Measurements from ENCODE around the gene PCSK2. TPM values are rescaled to one million over a fixed set of nuclear protein-coding genes. Genes with fewer than 3 reads are reported as not detected.

PCSK2 gene
- polyA plus RNA-seq, 2 of the 4 experiments (the other 2 are of a cell fraction): 0.01 TPM; not detected in 1

- no peak overlapping the region for H3K27ac ChIP-seq
- DNase-seq (ENCODE audit: low read depth in 1 of 2, low spot score in 1 of 2): no peak
- ChIA-PET POLR2A (no interaction called here), CTCF (interaction anchor here (0.6 to 3.1 kb wide), 9 partner anchors 10 to 1394 kb away, joined by 3 to 14 read pairs (median 4); no protein-coding TSS in a partner anchor)
- no peak for TF ChIP-seq RFX5 (IDR thresholded peaks at IDR 0.05)
- TF ChIP-seq EP300 (IDR thresholded peaks at IDR 0.05): no peak
- TF ChIP-seq EHMT2 (IDR thresholded peaks at IDR 0.05; ENCODE audit: low read depth): no peak
- no peak for TF ChIP-seq FOXS1 (CRISPR knock-in tag; IDR thresholded peaks at IDR 0.05)
- TF ChIP-seq PBX3 (IDR thresholded peaks at IDR 0.05): no peak
- no peak for TF ChIP-seq USF2 (IDR thresholded peaks at IDR 0.05)
- no peak for TF ChIP-seq ELK1 (IDR thresholded peaks at IDR 0.05; ENCODE audit: low read depth, low read length)
- H3K4me1 ChIP-seq: no peaks in the 10 kb centered on the region
- FAIRE-seq: no peak
- no peak for ATAC-seq
- no peaks in the 10 kb centered on the region for H3K9me3 ChIP-seq
- no peak overlapping the region for H3K4me2 ChIP-seq
- H3K4me3 ChIP-seq: no peak overlapping the region
- 49% methylated on average over 5 of the region's 5 CpGs for WGBS (ENCODE audit: missing lambda C conversion rate)
Measured at GRCh38 chr20:17523326-17523725, 296.5 kb downstream of the PCSK2 start.

GRCh38 chr20:17524560-17524959 is 297.7 kb downstream of the PCSK2 start:
- no peak overlapping the region for H3K27ac ChIP-seq
- DNase-seq (ENCODE audit: low read depth in 1 of 2, low spot score in 1 of 2) (no peak), FAIRE-seq (no peak), ATAC-seq (no peak)
- no peak overlapping the region for H3K4me3 ChIP-seq
- no peaks in the 10 kb centered on the region for H3K4me1 ChIP-seq
- H3K4me2 ChIP-seq: no peak overlapping the region
- 77% methylated on average over 8 of the region's 8 CpGs for WGBS (ENCODE audit: missing lambda C conversion rate)
- TF ChIP-seq HES2 (IDR thresholded peaks at IDR 0.05) (no peak), MAFK (IDR thresholded peaks at IDR 0.05; ENCODE audit: partially characterized antibody) (no peak), NPAS2 (CRISPR knock-in tag; IDR thresholded peaks at IDR 0.05; ENCODE audit: borderline replicate concordance) (no peak), E2F6 (IDR thresholded peaks at IDR 0.05; ENCODE audit: borderline replicate concordance, low read depth) (no peak), HOXB13 (CRISPR knock-in tag; IDR thresholded peaks at IDR 0.05; ENCODE audit: low read depth) (no peak)
- H3K9me3 ChIP-seq: no peaks in the 10 kb centered on the region
- CTCF ChIA-PET: interaction anchor here (0.8 to 3.1 kb wide), 10 partner anchors 12 to 414 kb away, joined by 3 to 14 read pairs (median 4); no protein-coding TSS in a partner anchor
- POLR2A ChIA-PET: no interaction called here

GRCh38 chr20:17525132-17525531 is 298.3 kb downstream of the PCSK2 start:
- no peak overlapping the region for H3K27ac ChIP-seq
- ChIA-PET CTCF (interaction anchor here (0.9 to 3.1 kb wide), 3 partner anchors 12 to 92 kb away, joined by 4 to 14 read pairs (median 6); no protein-coding TSS in a partner anchor), POLR2A (no interaction called here)
- TF ChIP-seq MAFK (IDR thresholded peaks at IDR 0.05; ENCODE audit: partially characterized antibody) (peak; percentile 96), RFX5 (IDR thresholded peaks at IDR 0.05) (no peak)
- H3K4me1 ChIP-seq: no peaks in the 10 kb centered on the region
- H3K9me3 ChIP-seq: no peaks in the 10 kb centered on the region
- 84% methylated on average over 5 of the region's 5 CpGs for WGBS (ENCODE audit: missing lambda C conversion rate)
- H3K4me2 ChIP-seq: no peak overlapping the region
- FAIRE-seq (no peak), DNase-seq (ENCODE audit: low read depth in 1 of 2, low spot score in 1 of 2) (no peak), ATAC-seq (no peak)
- H3K4me3 ChIP-seq: no peak overlapping the region

GRCh38 chr20:17525650-17526049 is 298.8 kb downstream of the PCSK2 start:
- FAIRE-seq (peak; percentile 83), ATAC-seq (peak; percentile 60 to 88; a peak in 5 of 6 replicates), DNase-seq (ENCODE audit: low read depth in 1 of 2, low spot score in 1 of 2) (peak; percentile 46 to 75)
- ChIA-PET CTCF (interaction anchor here (0.6 to 6.2 kb wide), 3 partner anchors 20 to 598 kb away, joined by 3 to 32 read pairs (median 6); no protein-coding TSS in a partner anchor), POLR2A (no interaction called here)
- no peak overlapping the region for H3K27ac ChIP-seq
- no peaks in the 10 kb centered on the region for H3K9me3 ChIP-seq
- 0 out of 3 replicates have a peak, but pooled peaks cover 4% of the 10 kb centered on the region for H3K4me1 ChIP-seq
- TF ChIP-seq NFE2L2 (conservative IDR thresholded peaks at IDR 0.05; ENCODE audit: low read length): no peak
- no peak for TF ChIP-seq E2F6 (IDR thresholded peaks at IDR 0.05; ENCODE audit: borderline replicate concordance, low read depth)
- TF ChIP-seq USF2 (IDR thresholded peaks at IDR 0.05): peak; percentile 86
- 0 out of 3 replicates have a peak overlapping the region, but pooled peaks have one; percentile 9 for H3K4me2 ChIP-seq
- H3K4me3 ChIP-seq: no peak overlapping the region

Data from A549 (cell line).